Ishikawa (cell line): Measurements from ENCODE around the gene GCH1.

ENCODE experiments used
- CEBPB ChIP-seq: IDR thresholded peaks from 2 replicates; pipeline ENCODE4 v1.6.1; 2012
- CREB1 ChIP-seq: IDR thresholded peaks from 2 replicates; pipeline ENCODE4 v1.6.1; 2012; ENCODE audit warnings: low read depth
- EGR1 ChIP-seq: IDR thresholded peaks from 2 replicates; pipeline ENCODE4 v1.6.1; 2012
- EP300 ChIP-seq: IDR thresholded peaks from 2 replicates; pipeline ENCODE4 v1.6.1; 2012; ENCODE audit warnings: borderline replicate concordance
- FOXM1 ChIP-seq: IDR thresholded peaks from 2 replicates; pipeline ENCODE4 v1.6.1; 2012; ENCODE audit warnings: low read depth, borderline replicate concordance
- MAX ChIP-seq: IDR thresholded peaks from 2 replicates; pipeline ENCODE4 v1.6.1; 2012
- NFIC ChIP-seq: IDR thresholded peaks from 2 replicates; pipeline ENCODE4 v1.6.1; 2012
- RAD21 ChIP-seq: IDR thresholded peaks from 2 replicates; pipeline ENCODE4 v1.6.1; 2012; ENCODE audit warnings: low read depth
- REST ChIP-seq: IDR thresholded peaks from 2 replicates; pipeline ENCODE4 v1.6.1; 2012; ENCODE audit warnings: low read depth, mild to moderate bottlenecking
- TAF1 ChIP-seq: IDR thresholded peaks from 2 replicates; pipeline ENCODE4 v1.6.1; 2012; ENCODE audit warnings: low read depth, mild to moderate bottlenecking
- TCF12 ChIP-seq: IDR thresholded peaks from 2 replicates; pipeline ENCODE4 v1.6.1; 2012; ENCODE audit warnings: low read depth
- TEAD4 ChIP-seq: IDR thresholded peaks from 2 replicates; pipeline ENCODE4 v1.6.1; 2012
- USF1 ChIP-seq: IDR thresholded peaks from 2 replicates; pipeline ENCODE4 v1.6.1; 2012
- YY1 ChIP-seq: IDR thresholded peaks from 2 replicates; pipeline ENCODE4 v1.6.1; 2012; ENCODE audit warnings: low read depth
- ZBTB7A ChIP-seq: IDR thresholded peaks from 2 replicates; pipeline ENCODE4 v1.6.1; 2012; ENCODE audit warnings: low read depth

The GCH1 gene

GRCh38 chr14:54838931-54839512, 63.6 kb downstream of the GCH1 start:
- TF ChIP-seq MAX: no peak
- TF ChIP-seq YY1: no peak
- no peak for TF ChIP-seq FOXM1
- TF ChIP-seq USF1: no peak
- TF ChIP-seq EP300: no peak
- no peak for TF ChIP-seq ZBTB7A
- no peak for TF ChIP-seq CREB1
- TF ChIP-seq TCF12: no peak
- no peak for TF ChIP-seq REST
- TF ChIP-seq TAF1: no peak
- TF ChIP-seq TEAD4: no peak
- no peak for TF ChIP-seq EGR1
- no peak for TF ChIP-seq CEBPB
- TF ChIP-seq RAD21: no peak

GRCh38 chr14:54837508-54838149, 65.0 kb downstream of the GCH1 start:
- TF ChIP-seq FOXM1 (no peak), TAF1 (no peak), EP300 (no peak), RAD21 (no peak), TCF12 (no peak), ZBTB7A (no peak), NFIC (no peak), CREB1 (no peak), YY1 (no peak), CEBPB (no peak), USF1 (no peak), TEAD4 (no peak), MAX (no peak), EGR1 (no peak)

- no peak for TF ChIP-seq NFIC
- TF ChIP-seq USF1: no peak
- TF ChIP-seq RAD21: no peak
- TF ChIP-seq REST: no peak
- no peak for TF ChIP-seq YY1
- no peak for TF ChIP-seq CREB1
- no peak for TF ChIP-seq EP300
- TF ChIP-seq TCF12: no peak
- TF ChIP-seq TAF1: no peak
- no peak for TF ChIP-seq EGR1
- TF ChIP-seq MAX: no peak
These were observed 66.4 kb downstream of the GCH1 start for GRCh38 chr14:54836231-54836630.

GRCh38 chr14:54834727-54835126, 67.9 kb downstream of the GCH1 start:
- no peak for TF ChIP-seq TAF1
- TF ChIP-seq TCF12: no peak
- no peak for TF ChIP-seq CREB1
- no peak for TF ChIP-seq EP300
- TF ChIP-seq NFIC: no peak
- no peak for TF ChIP-seq TEAD4

- no peak for TF ChIP-seq CEBPB
- TF ChIP-seq TAF1: no peak
- TF ChIP-seq CREB1: no peak
- TF ChIP-seq TEAD4: no peak
- TF ChIP-seq ZBTB7A: no peak
- TF ChIP-seq FOXM1: no peak
- TF ChIP-seq RAD21: no peak
- TF ChIP-seq EGR1: no peak
These were observed 68.5 kb downstream of the GCH1 start for GRCh38 chr14:54834081-54834480.
